ENCODE measurements around the gene SP2.
A peak's percentile ranks its signal among the peaks of the same experiment; 100 is the strongest.

The SP2 gene

GRCh38 chr17:47953909-47954308 lies 57.9 kb downstream of the SP2 start:
- H2BK12ac ChIP-seq (ENCODE audit: low read length), result no peak overlapping the region
- no peak overlapping the region for H3K4me3 ChIP-seq (ENCODE audit: low read length in 2 of 2)
- no peak overlapping the region for H4K91ac ChIP-seq (ENCODE audit: low read depth, low read length, poor library complexity)
- no peak overlapping the region for H3K27ac ChIP-seq (replicated peaks; ENCODE audit: low read length)
- H3K36me3 ChIP-seq (replicated peaks in 1 of 2; ENCODE audit: control insufficient read depth in 2 of 2, insufficient read depth in 2 of 2, low read length in 2 of 2), result no peaks in the 10 kb centered on the region
- no peak overlapping the region for H3K18ac ChIP-seq (ENCODE audit: low read length)
- no peaks in the 10 kb centered on the region for H3K79me1 ChIP-seq (ENCODE audit: low read depth, low read length)
- no peaks in the 10 kb centered on the region for H3K9me3 ChIP-seq (replicated peaks in 1 of 2; ENCODE audit: control insufficient read depth in 2 of 2, insufficient read depth in 1 of 2, low read depth in 1 of 2, low read length in 2 of 2)
- H3K4me1 ChIP-seq (ENCODE audit: control insufficient read depth in 2 of 2, insufficient read depth in 1 of 2, low read depth in 1 of 2, low read length in 2 of 2), result peaks cover 14 to 15% of the 10 kb centered on the region in 2 donors
- H3K4me2 ChIP-seq (ENCODE audit: insufficient read depth, low read length, poor library complexity, severe bottlenecking), result no peak overlapping the region
- no peak overlapping the region for H2BK120ac ChIP-seq (ENCODE audit: low read depth, low read length)
- H2AK5ac ChIP-seq (ENCODE audit: low read depth, low read length), result no peak overlapping the region
- H3K23ac ChIP-seq (ENCODE audit: low read depth, low read length, poor library complexity), result no peak overlapping the region
- H3K4ac ChIP-seq (ENCODE audit: low read length), result no peak overlapping the region
- H2BK5ac ChIP-seq (ENCODE audit: low read length), result no peak overlapping the region
- H3K9ac ChIP-seq (ENCODE audit: low read depth, low read length, poor library complexity), result no peak overlapping the region
- H2AFZ ChIP-seq (ENCODE audit: low read length), result no peak overlapping the region
- no peak for DNase-seq (ENCODE audit: low spot score)
- H4K8ac ChIP-seq (ENCODE audit: low read depth, low read length), result no peak overlapping the region
- H3K14ac ChIP-seq (ENCODE audit: low read length), result no peak overlapping the region
- H3K27me3 ChIP-seq (ENCODE audit: control insufficient read depth in 3 of 3, insufficient read depth in 3 of 3, low read depth in 1 of 3, low read length in 3 of 3), result peaks cover 0 to 25% (median 5%) of the 10 kb centered on the region in 3 experiments
- H2BK15ac ChIP-seq (ENCODE audit: low read length), result no peak overlapping the region

GRCh38 chr17:47955497-47956461 lies 59.7 kb downstream of the SP2 start:
- no peaks in the 10 kb centered on the region for H3K79me1 ChIP-seq (ENCODE audit: low read depth, low read length)
- no peak for DNase-seq (ENCODE audit: low spot score)
- no peak overlapping the region for H3K4me2 ChIP-seq (ENCODE audit: insufficient read depth, low read length, poor library complexity, severe bottlenecking)
- no peak overlapping the region for H2AFZ ChIP-seq (ENCODE audit: low read length)
- H3K14ac ChIP-seq (ENCODE audit: low read length), result no peak overlapping the region
- no peak overlapping the region for H2BK5ac ChIP-seq (ENCODE audit: low read length)
- no peak overlapping the region for H2BK15ac ChIP-seq (ENCODE audit: low read length)
- H3K9ac ChIP-seq (ENCODE audit: low read depth, low read length, poor library complexity), result no peak overlapping the region
- no peak overlapping the region for H3K23ac ChIP-seq (ENCODE audit: low read depth, low read length, poor library complexity)
- no peak overlapping the region for H3K18ac ChIP-seq (ENCODE audit: low read length)
- no peak overlapping the region for H4K8ac ChIP-seq (ENCODE audit: low read depth, low read length)
- no peak overlapping the region for H2BK120ac ChIP-seq (ENCODE audit: low read depth, low read length)
- peaks cover 8 to 10% of the 10 kb centered on the region in 2 donors for H3K4me1 ChIP-seq (ENCODE audit: control insufficient read depth in 2 of 2, insufficient read depth in 1 of 2, low read depth in 1 of 2, low read length in 2 of 2)
- H2AK5ac ChIP-seq (ENCODE audit: low read depth, low read length), result no peak overlapping the region
- H4K91ac ChIP-seq (ENCODE audit: low read depth, low read length, poor library complexity), result no peak overlapping the region
- H3K4me3 ChIP-seq (ENCODE audit: low read length in 2 of 2), result no peak overlapping the region
- no CpG with 5 or more reads among the region's 7 CpGs for WGBS, 2 donors (ENCODE audit: extremely low coverage in 2 of 2, insufficient read length in 2 of 2, insufficient replicate concordance in 1 of 2)
- H3K27me3 ChIP-seq (ENCODE audit: control insufficient read depth in 3 of 3, insufficient read depth in 3 of 3, low read depth in 1 of 3, low read length in 3 of 3), result peaks cover 0 to 42% (median 3%) of the 10 kb centered on the region in 3 experiments
- no peaks in the 10 kb centered on the region for H3K9me3 ChIP-seq (replicated peaks in 1 of 2; ENCODE audit: control insufficient read depth in 2 of 2, insufficient read depth in 1 of 2, low read depth in 1 of 2, low read length in 2 of 2)
- H3K4ac ChIP-seq (ENCODE audit: low read length), result no peak overlapping the region
- no peaks in the 10 kb centered on the region for H3K36me3 ChIP-seq (replicated peaks in 1 of 2; ENCODE audit: control insufficient read depth in 2 of 2, insufficient read depth in 2 of 2, low read length in 2 of 2)
- no peak overlapping the region for H3K27ac ChIP-seq (replicated peaks; ENCODE audit: low read length)
- no peak overlapping the region for H2BK12ac ChIP-seq (ENCODE audit: low read length)

GRCh38 chr17:47956791-47957590 lies 61.0 kb downstream of the SP2 start:
- Histone ChIP-seq H4K91ac (ENCODE audit: low read depth, low read length, poor library complexity) (no peak overlapping the region), H3K4me3 (ENCODE audit: low read length in 2 of 2) (no peak overlapping the region), H2BK120ac (ENCODE audit: low read depth, low read length) (no peak overlapping the region), H3K9ac (ENCODE audit: low read depth, low read length, poor library complexity) (no peak overlapping the region), H2AK5ac (ENCODE audit: low read depth, low read length) (no peak overlapping the region), H3K79me1 (ENCODE audit: low read depth, low read length) (no peaks in the 10 kb centered on the region), H2BK15ac (ENCODE audit: low read length) (no peak overlapping the region), H2BK5ac (ENCODE audit: low read length) (no peak overlapping the region), H3K27me3 (ENCODE audit: control insufficient read depth in 3 of 3, insufficient read depth in 3 of 3, low read depth in 1 of 3, low read length in 3 of 3) (peaks cover 0 to 46% (median 3%) of the 10 kb centered on the region in 3 experiments), H3K27ac (replicated peaks; ENCODE audit: low read length) (no peak overlapping the region), H3K18ac (ENCODE audit: low read length) (no peak overlapping the region), H2BK12ac (ENCODE audit: low read length) (no peak overlapping the region), H2AFZ (ENCODE audit: low read length) (no peak overlapping the region), H3K4ac (ENCODE audit: low read length) (no peak overlapping the region), H3K14ac (ENCODE audit: low read length) (peak overlapping the region; percentile 11), H3K23ac (ENCODE audit: low read depth, low read length, poor library complexity) (no peak overlapping the region), H3K9me3 (replicated peaks in 1 of 2; ENCODE audit: control insufficient read depth in 2 of 2, insufficient read depth in 1 of 2, low read depth in 1 of 2, low read length in 2 of 2) (no peaks in the 10 kb centered on the region), H4K8ac (ENCODE audit: low read depth, low read length) (no peak overlapping the region), H3K4me1 (ENCODE audit: control insufficient read depth in 2 of 2, insufficient read depth in 1 of 2, low read depth in 1 of 2, low read length in 2 of 2) (peaks cover 8 to 10% of the 10 kb centered on the region in 2 donors), H3K36me3 (replicated peaks in 1 of 2; ENCODE audit: control insufficient read depth in 2 of 2, insufficient read depth in 2 of 2, low read length in 2 of 2) (no peaks in the 10 kb centered on the region), H3K4me2 (ENCODE audit: insufficient read depth, low read length, poor library complexity, severe bottlenecking) (no peak overlapping the region)
- no peak for DNase-seq (ENCODE audit: low spot score)
- no CpG with 5 or more reads among the region's 4 CpGs for WGBS, 2 donors (ENCODE audit: extremely low coverage in 2 of 2, insufficient read length in 2 of 2, insufficient replicate concordance in 1 of 2)
